GM19025 (cell line): ENCODE data around the gene ETV7.
"Not testable (repeated sequence)": the region's sequence is repeated elsewhere in the genome, so short reads cannot be mapped to it uniquely, and the experiment has no call there.

Source experiments
- ATAC-seq: cut with Tn5 transposase; IDR thresholded peaks from one replicate; pipeline ENCODE4 v1.9.1; 2021; ENCODE audit warnings: mild to moderate bottlenecking, low read depth, moderate library complexity; ENCODE audit not compliant: unreplicated experiment

The ETV7 gene

DNA sequence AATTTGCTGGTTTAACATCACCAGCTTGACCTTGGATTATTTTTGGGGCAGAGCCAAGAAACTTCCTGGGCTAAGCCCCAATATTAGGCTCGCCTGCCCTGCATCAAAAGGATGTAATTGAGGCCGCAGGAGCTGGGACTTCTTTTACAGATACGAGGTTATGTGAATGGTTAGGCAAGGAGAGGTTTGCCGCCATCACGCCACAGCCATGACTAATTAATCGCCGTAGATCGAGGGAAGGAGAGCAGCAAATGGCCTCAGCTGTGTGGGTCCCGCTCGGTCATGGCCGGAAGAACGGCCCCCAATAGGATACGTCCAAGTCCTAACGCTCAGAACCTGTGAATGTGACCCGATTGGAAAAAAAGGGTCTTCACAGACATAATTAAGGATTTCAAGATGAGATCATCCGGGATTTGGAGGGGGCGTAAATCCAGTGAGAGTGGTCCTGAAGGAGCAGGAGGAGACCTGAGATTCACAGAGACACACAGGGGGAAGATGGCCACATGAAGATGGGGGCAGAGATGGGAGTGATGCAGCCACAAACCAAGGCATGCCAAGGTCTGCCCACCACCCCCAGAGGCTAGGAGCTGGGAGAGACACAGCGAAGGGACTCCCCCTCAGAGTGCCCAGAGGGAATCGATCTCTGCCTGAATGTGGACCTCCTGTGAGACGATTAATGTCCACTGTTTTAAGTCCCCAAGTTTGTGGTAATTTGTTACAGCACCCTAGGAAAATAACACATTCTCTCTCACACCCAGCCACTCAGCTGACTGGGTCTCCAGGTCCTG, 40.8 kb downstream of the ETV7 start:
- no peak for ATAC-seq

DNA sequence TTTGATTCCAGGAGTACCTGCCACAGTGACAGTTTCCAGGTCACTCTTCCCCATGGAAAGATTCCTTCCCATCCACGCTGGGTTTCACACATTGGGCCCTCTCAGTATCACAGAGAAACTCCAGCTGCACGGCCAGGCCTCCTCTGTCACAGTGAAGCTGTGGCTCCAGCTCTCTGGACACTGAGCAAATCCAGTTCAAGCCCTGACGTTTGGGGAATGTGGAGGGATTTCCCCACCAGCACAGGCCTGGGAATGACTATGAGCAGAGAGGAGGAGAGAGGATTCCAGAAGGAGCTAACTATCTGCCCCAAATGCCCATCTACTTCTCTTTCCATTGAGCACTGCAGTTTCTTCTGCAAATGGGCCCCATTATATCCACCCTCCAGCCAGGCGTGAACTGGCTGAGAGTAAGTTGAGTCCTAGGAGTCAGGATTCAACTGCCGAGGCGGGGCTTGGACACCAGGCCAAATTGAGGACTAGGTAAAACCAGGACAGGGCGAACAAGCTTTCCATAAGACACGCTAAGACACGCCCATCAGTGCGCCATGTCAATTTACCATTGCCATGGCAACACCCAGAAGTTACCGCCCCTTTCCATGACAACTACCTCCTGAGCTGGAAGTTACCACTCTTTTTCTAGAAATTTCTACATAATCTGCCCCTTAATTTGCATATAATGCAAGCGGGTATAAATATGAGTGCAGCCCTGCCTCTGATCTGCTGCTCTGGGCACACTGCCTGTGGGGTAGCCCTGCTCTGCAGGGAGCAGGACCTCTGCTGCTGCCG, 41.6 kb downstream of the ETV7 start:
- no peak for ATAC-seq

DNA sequence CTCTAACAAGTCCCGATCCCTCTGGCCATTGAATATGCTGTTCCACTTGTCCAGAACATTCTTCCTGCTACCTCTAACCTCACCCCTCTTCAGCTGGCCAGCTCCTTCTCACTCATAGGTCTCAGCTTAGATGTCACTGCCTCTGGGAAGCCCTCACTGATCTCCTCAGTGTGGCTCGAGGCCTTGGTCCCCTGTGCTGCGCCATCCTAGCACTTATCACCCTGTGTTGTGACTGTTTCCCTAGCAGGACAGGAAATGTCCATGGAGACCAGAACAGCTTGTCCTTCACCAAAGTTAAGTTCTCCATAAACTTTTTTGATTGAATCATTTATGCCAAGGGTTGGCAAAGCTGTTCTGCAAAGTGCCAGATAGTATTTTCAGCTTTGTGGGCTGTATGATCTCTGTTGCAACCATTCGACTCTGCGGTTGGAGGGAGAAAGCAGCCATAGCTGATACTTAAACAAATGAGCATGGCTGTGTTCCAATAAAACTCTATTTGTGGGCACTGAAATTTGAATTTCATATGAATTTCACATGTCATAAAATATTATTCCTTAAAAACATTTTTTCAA, 44.3 kb downstream of the ETV7 start:
- ATAC-seq, result no peak

DNA sequence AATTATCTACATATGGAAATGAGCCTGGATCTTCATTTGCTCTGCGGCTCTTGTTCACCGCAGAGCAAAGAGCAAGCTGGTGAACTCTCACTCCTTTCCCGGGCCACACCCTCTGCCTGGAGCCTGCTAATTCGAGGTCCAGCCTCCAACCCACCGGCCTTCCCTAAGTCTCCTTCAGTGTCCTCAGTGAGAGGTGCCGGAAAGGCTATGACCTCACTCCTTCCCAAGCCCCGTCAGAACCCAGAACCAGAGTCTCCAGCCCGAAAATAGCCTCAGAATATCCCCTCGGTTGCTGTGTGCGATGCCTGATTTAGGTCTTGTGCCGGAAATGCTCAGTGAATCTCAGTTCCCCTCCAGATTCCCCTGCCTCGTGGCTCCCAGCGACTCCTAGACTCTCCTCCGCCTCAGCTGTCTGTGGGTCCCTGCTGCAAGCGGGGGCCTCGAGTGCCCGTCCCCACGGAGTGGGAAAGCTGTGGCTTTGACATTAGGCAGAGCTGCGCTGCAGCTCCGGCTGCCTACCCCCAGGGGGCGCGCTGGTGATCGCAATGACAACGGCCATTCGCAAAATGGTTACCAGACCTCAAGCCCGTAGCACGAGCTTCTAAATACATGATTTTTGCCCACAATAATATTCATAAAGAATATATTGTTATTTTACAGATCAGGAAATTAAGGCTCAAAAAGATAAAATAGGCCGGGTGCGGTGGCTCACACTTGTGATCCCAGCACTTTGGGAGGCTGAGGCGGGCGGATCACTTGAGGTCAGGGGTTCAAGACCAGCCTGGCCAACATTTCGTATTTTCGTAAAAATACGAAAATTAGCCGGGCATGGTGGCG, 46.6 kb downstream of the ETV7 start:
- no peak for ATAC-seq

DNA sequence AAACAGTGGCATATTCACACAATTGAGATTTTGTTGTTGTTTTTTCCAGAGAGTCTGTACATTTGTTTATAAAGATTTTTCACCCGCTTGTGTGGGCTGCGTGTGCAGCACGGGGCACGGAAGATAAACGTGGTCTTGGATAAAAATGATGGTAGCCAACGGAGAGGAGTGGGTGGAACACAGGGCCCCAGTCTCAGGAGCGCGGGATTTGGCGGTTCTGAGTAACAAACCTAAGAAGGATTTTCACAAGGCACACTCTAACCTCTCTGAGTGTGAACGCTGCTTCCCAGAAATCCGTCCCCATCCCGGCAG, 47.2 kb downstream of the ETV7 start:
- ATAC-seq, result no peak

DNA sequence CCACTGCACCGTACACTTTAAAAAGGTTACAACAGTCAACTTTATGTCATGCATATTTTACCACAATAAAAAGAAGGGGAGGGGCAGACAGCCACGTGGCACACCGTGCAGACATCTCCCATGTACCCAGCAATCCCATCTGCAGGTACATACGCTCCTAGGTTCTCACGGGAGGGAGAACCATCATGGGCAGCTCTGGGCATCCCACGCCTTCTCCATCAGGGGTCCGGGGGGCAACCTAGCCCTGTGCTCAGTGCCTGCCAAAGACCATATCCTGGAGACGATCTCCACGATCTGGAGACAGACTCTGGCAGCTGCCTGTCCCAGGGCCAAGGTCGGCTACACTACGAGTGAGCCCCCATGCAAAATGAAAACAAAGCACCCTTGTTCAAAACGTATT, 48.3 kb downstream of the ETV7 start:
- ATAC-seq, result no peak

DNA sequence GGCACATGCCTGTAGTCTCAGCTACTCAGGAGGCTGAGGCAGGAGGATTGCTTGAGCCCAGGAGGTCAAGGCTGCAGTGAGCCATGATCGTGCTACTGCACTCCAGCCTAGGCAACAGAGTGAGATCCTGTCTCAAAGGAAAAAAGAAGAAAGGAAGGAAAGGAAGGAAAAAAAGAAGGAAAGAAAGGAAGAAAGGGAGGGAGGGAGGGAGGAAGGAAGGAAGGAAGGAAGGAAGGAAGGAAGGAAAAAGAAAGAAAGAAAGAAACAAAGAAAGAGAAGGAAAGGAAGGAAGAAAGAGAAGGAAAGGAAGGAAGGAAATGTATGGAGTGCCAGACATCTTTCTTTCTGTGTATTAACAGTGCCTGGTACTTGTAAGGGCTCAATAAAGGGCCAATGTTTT, 49.2 kb downstream of the ETV7 start:
- not testable (repeated sequence) for ATAC-seq

DNA sequence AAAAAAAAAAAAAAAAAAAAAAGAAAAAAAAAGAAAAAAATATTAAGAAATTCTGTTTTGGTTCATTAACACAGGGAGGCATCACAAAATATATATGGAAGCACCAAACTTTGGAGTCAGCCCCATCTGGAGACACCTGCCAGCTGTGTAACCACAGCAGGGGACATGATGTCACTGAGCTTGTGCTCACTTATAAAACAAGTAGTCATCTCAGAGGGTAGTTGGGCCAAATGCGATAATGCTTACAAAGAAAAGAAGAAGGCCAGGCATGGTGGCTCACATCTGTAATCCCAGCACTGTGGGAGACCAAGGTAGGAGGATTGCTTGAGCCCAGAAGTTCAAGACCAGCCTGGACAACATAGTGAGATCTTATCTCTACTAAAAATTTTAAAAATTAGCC, 49.7 kb downstream of the ETV7 start:
- ATAC-seq, result no peak

DNA sequence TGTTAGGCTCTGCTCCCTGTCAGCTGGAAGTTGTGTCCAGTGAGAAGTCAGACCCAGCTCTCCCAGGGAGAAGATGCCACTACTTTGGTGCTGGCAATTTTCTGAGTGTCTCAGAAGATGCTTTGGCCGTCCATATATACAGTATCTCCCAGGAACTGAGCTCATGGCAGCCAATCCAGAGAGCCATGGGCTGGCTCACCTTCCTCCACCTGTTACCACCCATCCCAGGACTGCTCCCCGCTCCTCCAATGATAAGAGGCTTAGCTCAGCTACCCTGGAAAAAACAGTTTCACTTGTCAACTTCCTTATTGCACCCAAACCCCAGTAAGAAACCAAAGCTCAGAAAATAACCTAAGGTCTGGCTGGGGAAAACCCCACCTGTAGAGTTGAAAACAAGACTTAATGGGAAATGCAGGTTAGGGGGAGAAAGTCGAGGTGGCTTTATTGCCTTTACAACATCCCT, 50.7 kb downstream of the ETV7 start, which contains the start of gene BNIP5:
TSS of gene BNIP5 (minus strand) at position 110 of the 463 bp plus-strand sequence. CDS start 6,198 bp downstream, outside the sequence.
- no peak for ATAC-seq

DNA sequence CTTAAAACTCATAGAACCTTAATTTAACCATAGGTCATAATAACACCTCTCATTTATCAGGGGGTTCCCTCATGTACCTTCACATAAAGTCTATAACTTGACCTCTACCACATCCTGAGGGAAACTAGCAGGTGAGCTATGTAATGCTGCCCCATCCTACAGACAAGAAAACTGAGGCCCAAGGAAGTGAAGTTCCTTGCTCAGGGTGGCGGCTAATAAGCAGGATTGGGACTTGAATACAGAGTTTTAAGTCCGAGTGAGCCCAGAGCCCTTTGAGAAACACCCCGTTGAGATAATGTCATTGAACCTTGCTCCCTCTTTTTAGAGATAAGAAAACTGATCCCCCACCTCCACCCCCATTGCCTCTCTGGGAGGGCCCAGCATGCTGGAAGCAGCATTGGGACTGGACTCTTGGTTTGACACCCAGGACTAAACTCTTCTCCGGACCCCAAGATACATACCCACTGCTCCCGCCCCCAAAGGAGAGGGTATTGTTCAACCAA, 51.2 kb downstream of the ETV7 start:
- ATAC-seq, result no peak

DNA sequence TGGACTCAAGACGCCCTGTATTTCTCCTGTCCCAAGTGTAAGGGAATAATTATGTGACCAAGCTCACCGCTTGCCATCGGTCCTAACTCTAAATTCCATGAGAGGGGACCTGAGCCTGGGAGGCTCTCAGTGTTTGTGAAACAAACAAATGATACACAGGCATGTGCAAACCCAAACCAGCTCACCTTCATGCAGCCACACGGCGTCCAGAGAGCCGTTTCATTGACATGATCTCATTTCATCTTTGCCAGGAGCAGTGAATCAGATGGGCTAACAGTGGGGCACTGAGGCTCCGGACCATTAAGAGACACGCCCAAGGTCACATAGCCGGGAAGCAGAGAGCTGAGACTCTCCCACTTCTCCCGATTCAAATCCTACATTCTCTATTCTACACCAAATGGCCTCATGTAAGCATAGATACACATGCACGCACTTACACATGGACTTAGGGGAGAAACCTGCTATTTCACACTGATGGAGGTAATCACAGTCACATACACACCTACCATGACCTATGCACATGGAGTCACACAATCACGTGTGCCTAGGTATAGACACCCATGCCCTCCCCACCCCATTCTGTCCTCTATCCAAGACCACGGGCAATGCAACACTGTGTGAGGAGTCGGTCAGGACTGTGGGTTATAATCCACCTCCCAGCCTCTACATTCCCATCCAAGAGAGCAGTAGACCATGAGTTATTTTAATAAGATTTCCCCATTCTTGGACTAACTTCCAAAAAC, 51.8 kb downstream of the ETV7 start:
- no peak for ATAC-seq

DNA sequence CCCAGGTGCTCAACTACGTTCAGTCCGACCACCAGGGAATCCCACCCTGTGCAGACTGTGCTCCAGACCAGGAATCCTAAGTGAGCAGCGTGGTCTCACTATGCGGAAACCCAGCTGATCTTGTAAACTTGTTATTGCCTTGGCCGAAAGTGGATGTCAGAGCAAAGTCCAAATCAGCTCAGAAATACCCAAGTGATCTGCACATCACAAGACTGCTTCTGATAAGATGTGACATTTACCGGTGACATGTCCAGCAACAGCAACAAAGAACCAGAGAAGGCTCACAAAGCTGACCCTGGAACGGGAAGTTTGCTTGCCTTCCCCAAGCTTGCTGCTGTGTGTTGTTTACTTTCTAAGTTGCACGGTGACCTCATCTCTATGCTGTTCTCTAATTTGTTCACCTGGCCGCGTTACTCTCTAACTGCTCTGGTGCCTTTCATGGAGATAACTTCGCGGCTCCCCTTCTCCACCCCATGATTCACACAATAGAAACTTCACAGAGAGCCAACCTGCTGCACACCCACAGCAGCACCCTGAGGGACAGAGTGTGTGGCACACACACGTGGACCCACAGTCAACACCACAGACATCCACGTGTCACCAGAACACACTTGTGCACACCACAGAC, 52.5 kb downstream of the ETV7 start:
- no peak for ATAC-seq

DNA sequence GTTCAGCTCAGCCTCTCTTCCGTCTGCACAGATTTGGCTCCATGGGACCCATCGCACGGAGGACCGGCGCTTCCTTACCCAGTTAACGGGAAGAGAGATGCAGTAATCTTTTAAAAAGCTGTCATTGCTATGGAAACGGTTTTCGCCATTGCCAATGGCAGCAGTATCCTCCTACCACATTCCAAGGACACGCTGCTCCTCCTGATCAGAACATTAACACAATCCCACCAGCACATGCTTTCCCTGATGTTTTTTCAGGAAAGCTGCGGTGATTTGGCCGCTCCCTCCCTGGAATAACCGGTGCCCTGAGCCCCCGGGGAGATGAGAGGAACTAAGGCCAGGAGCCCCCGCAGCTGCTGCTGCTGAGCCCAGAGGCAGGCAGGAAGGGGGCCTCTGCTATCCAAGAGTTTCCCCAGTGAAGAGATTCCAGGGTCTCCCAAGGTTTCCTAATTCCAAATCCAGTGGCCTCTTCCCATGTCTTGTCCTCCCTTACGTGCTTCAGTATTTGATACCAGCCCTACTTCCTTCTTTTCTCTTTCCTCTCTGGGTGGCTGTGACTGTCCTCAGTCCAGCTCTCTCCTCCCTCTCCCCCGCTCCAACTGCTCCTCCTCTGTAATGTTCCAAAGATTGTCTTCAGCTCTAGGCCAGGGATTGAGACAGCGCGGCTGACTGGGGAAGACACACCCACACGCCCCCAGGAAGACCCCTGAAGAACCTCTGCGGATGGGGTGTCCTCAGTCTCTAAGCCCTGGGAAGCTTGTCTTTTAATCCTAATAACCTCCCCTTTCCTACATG, 53.3 kb downstream of the ETV7 start:
- ATAC-seq, result no peak

DNA sequence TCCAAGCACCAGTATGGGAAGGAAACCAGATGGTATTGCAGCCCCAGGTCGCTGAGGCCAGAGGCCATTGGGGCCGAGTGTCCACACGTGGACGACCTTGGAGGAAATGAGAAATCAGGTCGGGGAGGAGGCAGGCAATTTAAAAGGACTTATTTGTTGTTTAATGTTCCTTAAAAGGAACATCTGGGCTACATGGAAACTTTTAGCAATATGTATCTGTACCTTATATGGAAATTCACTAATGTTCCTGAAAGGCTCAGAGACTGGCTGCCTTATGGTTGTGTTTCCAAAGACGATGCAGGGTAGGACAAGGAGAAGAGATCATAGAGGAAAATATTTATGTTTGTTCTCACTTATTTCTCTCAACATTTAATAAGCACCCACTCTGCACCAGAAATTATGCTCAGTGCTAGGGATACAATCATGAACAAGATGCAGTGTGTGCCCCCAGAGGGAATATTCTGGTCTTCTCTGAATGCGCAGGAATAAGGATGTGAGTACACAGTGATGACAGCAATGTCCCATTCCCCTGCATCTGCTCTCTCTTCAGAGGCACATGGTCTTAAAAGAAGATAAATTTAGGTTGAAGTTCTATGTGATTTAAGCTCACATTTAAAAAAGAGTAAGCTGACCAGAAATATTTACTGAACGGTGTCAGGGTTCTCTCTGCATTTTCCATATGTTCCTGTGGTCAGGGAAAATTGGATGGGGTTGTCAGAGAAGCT, 54.1 kb downstream of the ETV7 start:
- no peak for ATAC-seq

DNA sequence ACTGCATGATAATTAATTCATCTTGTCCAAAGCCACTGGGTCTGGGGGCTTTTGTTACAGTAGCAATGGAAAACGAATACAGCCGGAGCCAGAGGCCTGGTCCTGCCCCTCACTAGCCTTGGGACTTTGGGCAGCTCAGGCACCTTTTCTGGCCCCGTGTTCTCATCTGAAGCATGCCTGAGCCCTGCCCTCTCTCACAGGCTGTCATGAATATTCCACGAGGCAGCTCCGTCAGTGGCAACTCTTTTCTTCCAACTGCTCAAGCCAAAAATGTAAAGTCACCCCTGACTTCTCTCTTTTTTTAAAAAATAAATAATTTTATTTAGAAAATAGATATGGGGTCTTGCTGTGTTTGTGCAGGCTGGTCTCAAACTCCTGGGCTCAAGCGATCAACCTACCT, 56.1 kb downstream of the ETV7 start:
- no peak for ATAC-seq

DNA sequence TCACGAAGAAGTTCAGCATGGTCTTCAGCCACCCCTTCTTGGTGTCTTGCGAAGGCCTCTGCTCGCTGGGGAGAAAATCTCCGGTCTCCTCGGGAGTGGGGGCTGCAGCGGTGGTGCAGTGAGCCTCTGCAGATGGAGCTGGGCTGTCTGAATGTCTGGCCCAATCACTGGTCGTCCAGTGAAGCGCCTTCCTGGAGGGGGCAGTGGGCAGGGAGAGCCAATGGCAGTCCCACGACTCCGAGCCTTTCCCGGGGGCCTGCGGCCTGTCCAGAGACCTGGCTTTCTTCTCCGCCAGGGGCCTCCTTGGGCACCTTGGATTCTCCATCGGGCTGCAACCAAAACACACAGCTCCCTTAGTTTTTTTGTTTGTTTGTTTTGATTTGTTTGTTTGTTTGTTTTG, 57.1 kb downstream of the ETV7 start:
- no peak for ATAC-seq

DNA sequence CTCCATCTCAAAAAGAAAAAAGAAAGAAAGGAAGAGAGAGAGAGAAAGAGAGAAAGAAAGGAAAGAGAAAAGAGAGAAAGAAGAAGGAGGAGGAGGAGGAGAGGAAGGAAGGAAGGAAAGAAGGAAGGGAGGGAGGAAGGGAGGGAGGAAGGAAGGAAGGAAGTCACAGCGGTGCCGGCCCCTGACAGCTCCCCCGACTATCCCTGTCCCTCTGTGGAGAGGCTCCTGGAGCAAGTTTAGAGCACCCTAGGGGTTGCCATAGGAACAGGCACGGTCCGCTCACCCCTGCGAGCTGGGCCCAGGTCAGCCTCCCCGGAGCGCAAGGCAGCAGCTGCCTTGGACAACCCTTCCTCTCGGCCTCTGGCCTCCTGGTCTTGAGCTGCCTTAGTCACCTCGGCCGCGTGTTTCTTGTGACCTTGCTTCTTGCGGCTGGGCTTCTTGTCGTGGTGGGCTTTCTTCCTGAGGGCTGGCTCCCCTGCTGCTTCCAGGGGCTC, 57.6 kb downstream of the ETV7 start:
- no peak for ATAC-seq

DNA sequence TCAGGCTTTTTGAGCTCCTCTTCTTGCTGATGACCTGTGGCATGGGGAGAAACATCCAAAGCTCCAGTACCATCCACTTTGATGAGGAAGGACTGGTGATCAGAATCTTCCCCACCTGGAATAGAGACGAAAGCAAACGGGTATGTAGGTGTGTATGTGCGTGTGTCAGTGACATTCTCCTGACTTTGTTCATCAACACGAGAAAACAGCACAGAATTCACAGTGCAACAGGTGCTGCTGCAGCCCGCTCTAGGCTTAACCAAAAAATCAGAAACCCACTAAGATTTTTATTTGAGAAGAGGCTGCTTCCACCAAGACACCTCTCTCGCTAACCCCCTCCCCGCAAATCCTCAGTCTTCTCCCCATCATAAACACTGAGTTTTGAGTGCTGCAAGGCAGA, 58.9 kb downstream of the ETV7 start:
- ATAC-seq, result no peak
